HepG2 (cell line): ENCODE results near the gene NEURL2. TPM values are rescaled to one million over a fixed set of nuclear protein-coding genes. Genes with fewer than 3 reads are reported as not detected.

Experiments used
- ATAC-seq: fragments of 200-7000 bp; cut with Tn5 transposase; 3 replicates; pipeline ENCODE4 v1.9.1; 2020; ENCODE audit warnings: mild to moderate bottlenecking, moderate library complexity
- BruUV-seq: library from RNA; stranded (reverse); fragments of 400-500 nt; replicated peaks from 2 replicates; lab custom pipeline; 2021; lab: Mats Ljungman, UMichigan
- CTCF ChIA-PET: fragments of 300-600 bp; formaldehyde crosslinking; extraction: SDS; loops from one replicate; lab custom pipeline; 2021; ENCODE audit warnings: low total read pairs, inconsistent platforms, low intra/inter-chr PET ratio; lab: Yijun Ruan, JAX
- POLR2A ChIA-PET: fragments of 350-600 bp; sonication (Branson Sonifier 250); formaldehyde crosslinking; loops from one replicate; lab custom pipeline; 2020; ENCODE audit warnings: antibody characterized with exemption, inconsistent platforms; lab: Yijun Ruan, JAX
- DNase-seq: peaks from one replicate; pipeline ENCODE4 v3.0.0-alpha.2; 2015; ENCODE audit warnings: low spot score
- FAIRE-seq: peaks from 3 replicates; lab custom pipeline; 2011; peaks lifted over from hg19 to GRCh38; lab: Jason Lieb, UNC
- H2AFZ ChIP-seq: one replicate; pipeline ENCODE4 v1.6.1; 2011; ENCODE audit warnings: low read length, inconsistent platforms
- H3K27ac ChIP-seq: fragments of 300-600 bp; 3 replicates; pipeline ENCODE4 v1.8.0; 2011; ENCODE audit warnings: mixed run types, mild to moderate bottlenecking, mixed read lengths, low read length, inconsistent platforms; ENCODE audit not compliant: insufficient read depth; ENCODE audit errors: extremely low read length
- H3K27me3 ChIP-seq, 2 experiments: fragments of 200-600 bp in 1 of 2; 2 replicates in 1 of 2; 3 replicates in 1 of 2; pipeline versions ENCODE4 v1.6.0 to v1.8.0; 2011; ENCODE audit warnings: low read length in 2 of 2, mild to moderate bottlenecking in 2 of 2, moderate library complexity in 2 of 2, inconsistent platforms in 1 of 2; ENCODE audit not compliant: insufficient read depth in 2 of 2, control insufficient read depth in 1 of 2
- H3K36me3 ChIP-seq, 2 experiments: fragments of 200-600 bp in 1 of 2; replicated peaks in 1 of 2; 2 replicates in 1 of 2; 3 replicates in 1 of 2; pipeline versions ENCODE4 v1.5.1 to v1.8.0; 2011; ENCODE audit warnings: low read length in 2 of 2, inconsistent platforms in 1 of 2; ENCODE audit not compliant: insufficient read depth in 2 of 2, control insufficient read depth in 1 of 2
- H3K4me1 ChIP-seq: 2 replicates; pipeline ENCODE4 v1.5.1; 2012; ENCODE audit warnings: low read length, inconsistent platforms; ENCODE audit not compliant: insufficient read depth
- H3K4me2 ChIP-seq: 2 replicates; pipeline ENCODE4 v1.6.0; 2011; ENCODE audit warnings: low read depth, low read length, inconsistent platforms
- H3K4me3 ChIP-seq, 3 experiments: fragments of 200-600 bp in 1 of 3; sonication (generic), shearing (Covaris generic) in 1 of 3; replicated peaks in 1 of 3; 2 replicates each; pipeline ENCODE4 v1.5.1; 2011 to 2016; ENCODE audit warnings: low read length in 3 of 3, inconsistent platforms in 2 of 3, low read depth in 2 of 3, mild to moderate bottlenecking in 2 of 3, control low read depth in 1 of 3, mixed read lengths in 1 of 3; ENCODE audit not compliant: insufficient read depth in 1 of 3
- H3K79me2 ChIP-seq: one replicate; pipeline ENCODE4 v1.6.1; 2011; ENCODE audit warnings: low read length, inconsistent platforms; ENCODE audit not compliant: insufficient read depth
- H3K9ac ChIP-seq: 2 replicates; pipeline ENCODE4 v1.6.0; 2011; ENCODE audit warnings: mild to moderate bottlenecking, low read depth, low read length, inconsistent platforms; ENCODE audit not compliant: insufficient read depth
- H3K9me3 ChIP-seq: 2 replicates; pipeline ENCODE4 v1.5.1; 2012; ENCODE audit warnings: mild to moderate bottlenecking, low read length
- H4K20me1 ChIP-seq: 2 replicates; pipeline ENCODE4 v1.6.0; 2011; ENCODE audit warnings: inconsistent platforms, mild to moderate bottlenecking, low read length, moderate library complexity; ENCODE audit not compliant: insufficient read depth
- CBFB ChIP-seq: sonication (generic); formaldehyde crosslinking; IDR thresholded peaks from 2 replicates; pipeline ENCODE4 v1.4.0; 2020; ENCODE audit warnings: missing genetic modification reagents
- GATAD1 ChIP-seq: IDR thresholded peaks from 2 replicates; pipeline ENCODE4 v1.6.1; 2016; ENCODE audit warnings: missing genetic modification reagents, missing compliant biosample characterization
- KLF12 ChIP-seq: sonication (generic); formaldehyde crosslinking; IDR thresholded peaks from 2 replicates; pipeline ENCODE4 v1.4.0; 2020; ENCODE audit warnings: missing genetic modification reagents, borderline replicate concordance
- MATR3 ChIP-seq: sonication (generic); formaldehyde crosslinking; IDR thresholded peaks from 2 replicates; pipeline ENCODE4 v1.4.0; 2020; ENCODE audit warnings: missing genetic modification reagents
- MED1 ChIP-seq: sonication (generic); formaldehyde crosslinking; IDR thresholded peaks from 2 replicates; pipeline ENCODE4 v1.4.0; 2020; ENCODE audit warnings: missing genetic modification reagents
- RORA ChIP-seq: sonication (generic); formaldehyde crosslinking; IDR thresholded peaks from 2 replicates; pipeline ENCODE4 v1.5.0; 2020; ENCODE audit warnings: mild to moderate bottlenecking, missing genetic modification reagents, moderate library complexity
- SALL2 ChIP-seq: sonication (generic); formaldehyde crosslinking; IDR thresholded peaks from 2 replicates; pipeline ENCODE4 v1.8.1; 2023; ENCODE audit warnings: mild to moderate bottlenecking, missing genetic modification reagents, inconsistent platforms
- SCMH1 ChIP-seq: sonication (generic); formaldehyde crosslinking; IDR thresholded peaks from 2 replicates; pipeline ENCODE4 v1.9.0; 2021; ENCODE audit warnings: missing genetic modification reagents, mild to moderate bottlenecking, borderline replicate concordance
- TEAD3 ChIP-seq: optimal IDR thresholded peaks from 2 replicates; pipeline ENCODE3; 2016; ENCODE audit warnings: borderline replicate concordance
- XRCC5 ChIP-seq: fragments of 200-400 bp; formaldehyde crosslinking; optimal IDR thresholded peaks from 2 replicates; pipeline ENCODE3; 2017; ENCODE audit warnings: mild to moderate bottlenecking, low read length
- ZNF143 ChIP-seq: sonication (generic); formaldehyde crosslinking; IDR thresholded peaks from 2 replicates; pipeline ENCODE4 v1.4.0; 2020; ENCODE audit warnings: missing genetic modification reagents
- ZNF331 ChIP-seq: sonication (generic); formaldehyde crosslinking; IDR thresholded peaks from 2 replicates; pipeline ENCODE4 v1.4.0; 2020; ENCODE audit warnings: missing genetic modification reagents
- ZNF501 ChIP-seq: sonication (generic); formaldehyde crosslinking; IDR thresholded peaks from 2 replicates; pipeline ENCODE4 v1.5.1; 2020; ENCODE audit warnings: mild to moderate bottlenecking, moderate library complexity, missing genetic modification reagents
- ZNF513 ChIP-seq: sonication (generic); formaldehyde crosslinking; conservative IDR thresholded peaks from 2 replicates; pipeline ENCODE4 v1.5.0; 2020; ENCODE audit warnings: missing genetic modification reagents
- ZNF564 ChIP-seq: sonication (generic); formaldehyde crosslinking; IDR thresholded peaks from 2 replicates; pipeline ENCODE4 v1.8.1; 2023; ENCODE audit warnings: mild to moderate bottlenecking, missing genetic modification reagents
- ZNF574 ChIP-seq: sonication (generic); formaldehyde crosslinking; IDR thresholded peaks from 2 replicates; pipeline ENCODE4 v1.4.0; 2020; ENCODE audit warnings: missing genetic modification reagents
- ZNF615 ChIP-seq: sonication (generic); formaldehyde crosslinking; IDR thresholded peaks from 2 replicates; pipeline ENCODE4 v1.5.0; 2020; ENCODE audit warnings: mild to moderate bottlenecking, missing genetic modification reagents, borderline replicate concordance
- ZNF737 ChIP-seq: sonication (generic); formaldehyde crosslinking; IDR thresholded peaks from 2 replicates; pipeline ENCODE4 v1.5.0; 2020; ENCODE audit warnings: missing genetic modification reagents, mild to moderate bottlenecking, borderline replicate concordance
- WGBS: methylation state at CpG from one replicate; pipeline ENCODE4 v1.1.6; 2017; ENCODE audit warnings: low lambda C conversion rate; 5-methylcytosine and 5-hydroxymethylcytosine counted together
- in situ Hi-C: cut with HindIII; loops from 2 replicates; pipeline ENCODE4 v1.10.0; 2017; ENCODE audit warnings: low pct_unique_long_range_greater_than_20kb; ENCODE audit not compliant: extremely low pct_ligation_motif_present
- intact Hi-C: fragments of 100-400 bp; cut with micrococcal nuclease; formaldehyde crosslinking; loops from one replicate; pipeline ENCODE4 v1.10.0; 2022; ENCODE audit not compliant: unreplicated experiment
- polyA plus RNA-seq, 8 experiments: library from polyadenylated mRNA; depleted of rRNA in 3 of 8; stranded (reverse) in 7 of 8; unstranded in 1 of 8; fragments of >200 nt; fragmentation: Illumina TruSeq in 4 of 8; extraction: Trizol in 4 of 8; gene quantifications; 2 replicates each; pipeline versions ENCODE4 v1.2.1 to v1.2.3, GENCODE V29; 2011 to 2016; ENCODE audit warnings: low read depth in 4 of 8, missing spikeins in 1 of 8, mixed read lengths in 1 of 8; ENCODE audit not compliant: insufficient read depth in 1 of 8
- total RNA-seq, 5 experiments: library from RNA; depleted of rRNA; stranded (reverse); fragments of >200 nt; fragmentation: Illumina TruSeq; extraction: Trizol; gene quantifications; 2 replicates each; pipeline ENCODE4 v1.2.3, GENCODE V29; 2016; ENCODE audit warnings: low read depth in 1 of 5
- TF ChIP-seq, protein P1 (sequence below): sonication (generic); formaldehyde crosslinking; IDR thresholded peaks from 2 replicates; pipeline ENCODE4 v1.8.0; 2022; ENCODE audit warnings: missing genetic modification reagents, mild to moderate bottlenecking, borderline replicate concordance

NEURL2 gene
- total and polyA plus RNA-seq, 2 of the 13 experiments (the other 11 are each of a cell fraction or from before 2014, with no cell fraction given) = 7.2 to 9.7 TPM

DNA sequence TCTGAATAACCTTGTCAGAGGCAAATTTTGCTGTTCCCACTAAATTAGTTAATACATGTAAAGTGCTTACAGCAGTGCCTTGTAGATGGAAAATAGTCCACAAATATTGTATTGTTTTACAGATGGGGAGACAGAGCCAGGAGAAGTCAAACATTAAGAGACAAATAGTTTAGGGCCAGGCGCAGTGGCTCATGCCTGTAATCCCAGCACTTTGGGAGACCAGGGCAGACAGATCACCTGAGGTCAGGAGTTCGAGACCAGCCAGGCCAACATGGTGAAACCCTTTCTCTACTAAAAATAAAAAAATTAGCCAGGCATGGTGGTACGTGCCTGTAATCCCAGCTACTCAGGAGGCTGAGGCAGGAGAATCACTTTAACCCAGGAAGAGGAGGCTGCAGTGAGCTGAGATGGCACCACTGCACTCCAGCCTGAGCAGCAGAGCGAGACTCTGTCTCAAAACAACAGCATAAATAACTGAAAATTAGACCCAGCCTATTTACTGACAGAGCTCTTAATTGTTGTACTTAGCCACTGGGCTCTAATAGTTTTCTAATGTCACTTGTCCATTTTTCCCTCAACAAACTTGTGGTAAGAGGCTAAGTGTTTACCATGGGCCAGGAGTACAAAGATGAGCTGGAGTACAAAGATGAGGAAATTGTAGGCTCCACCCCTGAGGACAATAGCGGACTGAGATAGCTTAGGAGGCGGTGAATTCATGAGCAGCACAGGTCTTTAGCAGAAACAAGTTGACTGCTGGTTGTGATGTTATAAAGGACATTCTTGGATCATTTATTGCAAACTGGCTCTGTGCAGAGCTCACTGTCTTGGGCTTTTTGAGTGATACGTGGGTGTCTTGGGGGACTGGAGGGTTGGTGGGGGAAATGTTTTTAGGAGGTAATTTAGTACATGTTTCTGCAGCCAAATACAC lies 27.2 kb downstream of the NEURL2 start:
- peak overlapping the region; percentile 57 for H3K4me2 ChIP-seq
- no peaks in the 10 kb centered on the region for H3K27me3 ChIP-seq
- FAIRE-seq = peak; percentile 85
- WGBS = 17% methylated on average over 7 of the region's 7 CpGs
- peak overlapping the region; percentile 63 for H3K27ac ChIP-seq
- ATAC-seq = peak; percentile 98
- no TSS peak for BruUV-seq
- DNase-seq = peak; percentile 97
- peaks cover 92% of the 10 kb centered on the region for H3K4me1 ChIP-seq
- H3K9ac ChIP-seq = no peak overlapping the region
- H2AFZ ChIP-seq = no peak overlapping the region
- H3K36me3 ChIP-seq = no peaks in the 10 kb centered on the region
- ChIA-PET CTCF (no interaction called here), POLR2A (interaction anchor here (0.7 to 5.8 kb wide), 22 partner anchors 9 to 107 kb away, joined by 3 to 53 read pairs (median 4); partner anchors contain the start of genes CTSA, DNTTIP1, NEURL2 and PCIF1)
- H4K20me1 ChIP-seq = no peaks in the 10 kb centered on the region
- H3K4me3 ChIP-seq = 0 out of 6 replicates have a peak overlapping the region, but pooled peaks of 1 of the 3 experiments have one; percentile 8
- intact Hi-C loops (no loop called here), in situ Hi-C loops (no loop called here)
- no peaks in the 10 kb centered on the region for H3K79me2 ChIP-seq
- no peaks in the 10 kb centered on the region for H3K9me3 ChIP-seq
- TF ChIP-seq ZNF564 (CRISPR knock-in tag) (no peak), ZNF331 (CRISPR knock-in tag) (peak; percentile 82; the same call in 1 of the 2 replicates), ZNF737 (CRISPR knock-in tag) (no peak), ZNF574 (CRISPR knock-in tag) (peak; percentile 13; the same call in 1 of the 2 replicates), ZNF143 (CRISPR knock-in tag) (no peak), MATR3 (CRISPR knock-in tag) (no peak), ZNF501 (CRISPR knock-in tag) (peak; percentile 51; the same call in 1 of the 2 replicates), KLF12 (CRISPR knock-in tag) (peak; percentile 15; the same call in 1 of the 2 replicates), XRCC5 (peak; percentile 58), SCMH1 (CRISPR knock-in tag) (no peak), TEAD3 (CRISPR knock-in tag) (peak; percentile 82), GATAD1 (CRISPR knock-in tag) (peak; percentile 51; the same call in 1 of the 2 replicates), ZNF615 (no peak), RORA (CRISPR knock-in tag) (no peak), MED1 (CRISPR knock-in tag) (peak; percentile 73), SALL2 (CRISPR knock-in tag) (no peak), ZNF513 (CRISPR knock-in tag) (no peak), CBFB (CRISPR knock-in tag) (peak; percentile 43; the same call in 1 of the 2 replicates)
- TF ChIP-seq, protein P1, sequence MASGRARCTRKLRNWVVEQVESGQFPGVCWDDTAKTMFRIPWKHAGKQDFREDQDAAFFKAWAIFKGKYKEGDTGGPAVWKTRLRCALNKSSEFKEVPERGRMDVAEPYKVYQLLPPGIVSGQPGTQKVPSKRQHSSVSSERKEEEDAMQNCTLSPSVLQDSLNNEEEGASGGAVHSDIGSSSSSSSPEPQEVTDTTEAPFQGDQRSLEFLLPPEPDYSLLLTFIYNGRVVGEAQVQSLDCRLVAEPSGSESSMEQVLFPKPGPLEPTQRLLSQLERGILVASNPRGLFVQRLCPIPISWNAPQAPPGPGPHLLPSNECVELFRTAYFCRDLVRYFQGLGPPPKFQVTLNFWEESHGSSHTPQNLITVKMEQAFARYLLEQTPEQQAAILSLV (CRISPR knock-in tag) = 0 out of 2 replicates have a peak, but pooled peaks have one; percentile 69
